ENCODE data around the gene HDAC4. TPM values are rescaled to one million over a fixed set of nuclear protein-coding genes. Genes with fewer than 3 reads are reported as not detected.

HDAC4 gene
- total RNA-seq, 1 experiment from 2014 or later = 21.8 TPM

DNA sequence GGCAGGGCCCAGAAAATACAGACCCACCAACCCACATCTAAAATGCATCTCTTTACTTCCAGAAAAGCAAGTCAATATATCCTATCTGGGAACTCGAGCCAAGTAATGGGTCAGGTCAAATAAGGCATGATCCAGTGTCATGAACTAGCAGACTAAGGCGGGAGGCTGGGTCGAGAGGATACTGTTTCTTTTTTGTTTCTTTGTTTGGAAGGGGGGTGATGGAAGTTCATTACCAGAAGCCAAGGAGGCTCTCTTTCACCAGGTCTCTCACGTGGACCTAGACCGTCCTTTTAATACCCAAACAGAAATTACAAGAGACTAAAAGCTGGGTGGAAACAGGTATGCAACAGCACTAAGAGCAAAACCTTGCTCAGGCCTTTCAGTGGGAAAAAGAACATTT lies 108.3 kb downstream of the HDAC4 start:
- CTCF ChIA-PET = no interaction called here
- intact Hi-C loops (cut with micrococcal nuclease) = no loop called here
- Mint-ChIP-seq H3K4me3 (ENCODE audit: unreplicated experiment) (no peak overlapping the region), H3K4me1 (ENCODE audit: insufficient read depth, unreplicated experiment) (peaks cover under 1% of the 10 kb centered on the region), H3K27ac (ENCODE audit: low read depth, unreplicated experiment) (no peak overlapping the region), H3K27me3 (ENCODE audit: insufficient read depth, unreplicated experiment) (no peaks in the 10 kb centered on the region), H3K9me3 (ENCODE audit: unreplicated experiment) (no peaks in the 10 kb centered on the region), H3K36me3 (ENCODE audit: insufficient read depth, unreplicated experiment) (no peaks in the 10 kb centered on the region)
- BruUV-seq (replicated peaks) = no TSS peak
- POLR2A ChIA-PET = interaction anchor here (1.3 kb wide), 1 partner anchor 12 kb away, joined by 3 read pairs; no protein-coding TSS in a partner anchor
- no peak for DNase-seq (ENCODE audit: unreplicated experiment)
- TF ChIP-seq, protein P1, sequence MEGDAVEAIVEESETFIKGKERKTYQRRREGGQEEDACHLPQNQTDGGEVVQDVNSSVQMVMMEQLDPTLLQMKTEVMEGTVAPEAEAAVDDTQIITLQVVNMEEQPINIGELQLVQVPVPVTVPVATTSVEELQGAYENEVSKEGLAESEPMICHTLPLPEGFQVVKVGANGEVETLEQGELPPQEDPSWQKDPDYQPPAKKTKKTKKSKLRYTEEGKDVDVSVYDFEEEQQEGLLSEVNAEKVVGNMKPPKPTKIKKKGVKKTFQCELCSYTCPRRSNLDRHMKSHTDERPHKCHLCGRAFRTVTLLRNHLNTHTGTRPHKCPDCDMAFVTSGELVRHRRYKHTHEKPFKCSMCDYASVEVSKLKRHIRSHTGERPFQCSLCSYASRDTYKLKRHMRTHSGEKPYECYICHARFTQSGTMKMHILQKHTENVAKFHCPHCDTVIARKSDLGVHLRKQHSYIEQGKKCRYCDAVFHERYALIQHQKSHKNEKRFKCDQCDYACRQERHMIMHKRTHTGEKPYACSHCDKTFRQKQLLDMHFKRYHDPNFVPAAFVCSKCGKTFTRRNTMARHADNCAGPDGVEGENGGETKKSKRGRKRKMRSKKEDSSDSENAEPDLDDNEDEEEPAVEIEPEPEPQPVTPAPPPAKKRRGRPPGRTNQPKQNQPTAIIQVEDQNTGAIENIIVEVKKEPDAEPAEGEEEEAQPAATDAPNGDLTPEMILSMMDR (IDR thresholded peaks at IDR 0.05; ENCODE audit: unreplicated experiment) = no peak

DNA sequence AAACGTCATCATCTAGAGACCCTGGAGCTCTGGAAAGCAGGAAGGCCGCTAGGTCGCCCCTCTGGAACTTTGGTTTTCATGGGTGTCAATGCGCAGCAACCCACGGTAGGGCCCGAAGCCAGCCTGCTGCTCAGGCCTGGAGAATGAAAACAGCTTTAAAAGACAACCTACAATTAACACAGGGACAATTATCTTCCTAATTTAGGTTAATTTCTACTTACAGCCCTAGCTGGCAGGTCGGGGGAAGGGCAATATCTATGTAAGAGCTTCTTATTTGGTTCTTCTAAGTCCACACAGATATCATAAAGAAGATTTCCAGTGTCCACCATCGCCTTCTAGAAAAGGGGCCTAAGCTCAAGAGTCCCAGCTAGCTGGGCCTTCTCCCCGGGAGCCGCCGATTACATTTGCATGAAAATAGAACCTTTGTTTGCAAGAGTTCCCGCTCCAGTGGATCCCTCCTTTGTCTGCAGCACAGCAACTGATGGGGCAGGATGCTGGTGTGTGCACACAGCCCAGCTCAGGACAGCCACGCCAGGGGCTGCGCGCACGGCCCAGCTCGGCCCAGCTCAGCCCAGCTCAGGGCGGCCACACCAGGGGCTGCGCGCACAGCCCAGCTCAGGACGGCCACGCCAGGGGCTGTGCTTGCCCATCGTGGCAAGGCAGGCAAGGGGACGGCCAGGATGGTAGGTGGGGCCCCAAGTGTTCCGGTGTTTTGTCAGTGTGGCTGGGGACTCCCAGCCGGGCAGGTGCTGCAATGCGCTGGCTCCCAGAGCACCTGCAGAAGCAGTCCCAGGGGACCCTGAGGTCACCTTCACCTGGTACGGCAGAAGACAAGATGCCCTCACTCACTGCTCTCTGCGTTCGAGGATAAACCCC lies 109.1 kb downstream of the HDAC4 start:
- intact Hi-C loops (cut with micrococcal nuclease) = no loop called here
- ChIA-PET CTCF (no interaction called here), POLR2A (interaction anchor here (0.6 kb wide), 1 partner anchor 1396 kb away, joined by 4 read pairs; no protein-coding TSS in a partner anchor)
- no peak for DNase-seq (ENCODE audit: unreplicated experiment)
- peaks cover 5% of the 10 kb centered on the region for H3K4me1 Mint-ChIP-seq (ENCODE audit: insufficient read depth, unreplicated experiment)
- no peak overlapping the region for H3K4me3 Mint-ChIP-seq (ENCODE audit: unreplicated experiment)
- H3K36me3 Mint-ChIP-seq (ENCODE audit: insufficient read depth, unreplicated experiment) = no peaks in the 10 kb centered on the region
- H3K27me3 Mint-ChIP-seq (ENCODE audit: insufficient read depth, unreplicated experiment) = no peaks in the 10 kb centered on the region
- TF ChIP-seq, protein P1 (IDR thresholded peaks at IDR 0.05; ENCODE audit: unreplicated experiment) = no peak
- BruUV-seq (replicated peaks) = no TSS peak
- H3K27ac Mint-ChIP-seq (ENCODE audit: low read depth, unreplicated experiment) = no peak overlapping the region
- no peaks in the 10 kb centered on the region for H3K9me3 Mint-ChIP-seq (ENCODE audit: unreplicated experiment)

DNA sequence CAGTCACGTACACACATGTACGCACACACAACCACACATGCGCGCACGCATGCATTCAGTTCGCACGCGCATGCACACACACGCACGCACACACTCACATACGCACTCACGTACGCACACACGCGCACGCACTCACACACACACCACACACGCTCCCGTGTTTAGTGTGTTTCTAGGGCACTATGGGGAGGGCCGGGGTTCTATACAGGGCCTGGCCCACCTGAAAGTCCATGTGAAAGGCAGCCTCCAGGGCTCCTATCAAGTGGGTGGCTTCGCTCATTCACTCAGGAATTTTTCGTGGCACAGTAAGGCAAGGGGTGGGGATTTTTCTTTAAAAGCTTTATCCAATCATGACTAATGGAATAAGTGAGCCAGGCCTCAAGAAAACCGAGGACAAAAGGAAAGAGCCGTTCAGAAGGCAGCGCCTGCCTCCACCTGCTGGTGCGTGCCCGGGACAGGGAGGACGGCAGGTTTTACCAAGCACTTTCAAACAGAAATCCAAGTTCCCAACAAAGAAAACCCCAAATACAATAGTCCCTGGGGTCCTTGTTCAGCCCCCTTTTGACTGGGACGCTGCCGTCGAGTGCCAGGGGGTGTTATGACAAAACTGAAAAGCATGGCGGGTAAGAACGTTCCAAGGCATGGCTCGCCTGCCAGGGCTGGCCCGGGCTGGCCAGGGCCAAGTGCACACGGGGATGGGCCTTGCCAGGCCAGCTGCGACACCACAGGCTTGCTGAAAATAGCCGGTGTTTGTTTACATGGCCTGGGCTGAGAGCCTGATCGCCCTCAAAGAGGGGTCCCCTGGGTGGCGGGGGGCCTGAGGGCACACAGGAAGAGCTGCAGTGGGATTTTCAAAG lies 110.0 kb downstream of the HDAC4 start:
- Mint-ChIP-seq H3K27ac (ENCODE audit: low read depth, unreplicated experiment) (no peak overlapping the region), H3K9me3 (ENCODE audit: unreplicated experiment) (no peaks in the 10 kb centered on the region), H3K4me1 (ENCODE audit: insufficient read depth, unreplicated experiment) (peaks cover 5% of the 10 kb centered on the region), H3K27me3 (ENCODE audit: insufficient read depth, unreplicated experiment) (no peaks in the 10 kb centered on the region), H3K36me3 (ENCODE audit: insufficient read depth, unreplicated experiment) (no peaks in the 10 kb centered on the region), H3K4me3 (ENCODE audit: unreplicated experiment) (no peak overlapping the region)
- no TSS peak for BruUV-seq (replicated peaks)
- TF ChIP-seq, protein P1 (IDR thresholded peaks at IDR 0.05; ENCODE audit: unreplicated experiment) = no peak
- intact Hi-C loops (cut with micrococcal nuclease) = no loop called here
- DNase-seq (ENCODE audit: unreplicated experiment) = no peak
- ChIA-PET CTCF (no interaction called here), POLR2A (no interaction called here)

DNA sequence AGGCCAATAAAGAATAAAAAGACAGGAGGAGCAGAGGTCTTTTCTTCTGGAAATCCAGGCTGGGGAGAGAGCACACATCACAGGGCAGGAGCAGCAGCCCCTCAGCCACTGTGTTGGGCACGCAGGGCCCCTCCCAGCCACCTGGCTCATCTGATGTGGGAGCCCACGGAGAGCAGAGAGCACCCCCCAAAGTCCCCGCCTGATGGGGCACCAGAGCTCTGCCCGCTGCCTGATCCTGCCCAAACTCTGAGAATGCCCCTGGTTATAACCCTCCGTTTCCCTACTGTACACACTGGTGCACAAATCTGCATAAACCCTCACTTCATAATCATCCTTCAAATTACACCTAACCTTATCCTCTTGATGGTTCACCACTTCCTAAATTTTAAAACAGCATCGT lies 111.3 kb downstream of the HDAC4 start:
- ChIA-PET CTCF (no interaction called here), POLR2A (no interaction called here)
- no peak for DNase-seq (ENCODE audit: unreplicated experiment)
- intact Hi-C loops (cut with micrococcal nuclease) = no loop called here
- Mint-ChIP-seq H3K27ac (ENCODE audit: low read depth, unreplicated experiment) (no peak overlapping the region), H3K27me3 (ENCODE audit: insufficient read depth, unreplicated experiment) (no peaks in the 10 kb centered on the region), H3K9me3 (ENCODE audit: unreplicated experiment) (no peaks in the 10 kb centered on the region), H3K4me1 (ENCODE audit: insufficient read depth, unreplicated experiment) (peaks cover 5% of the 10 kb centered on the region), H3K36me3 (ENCODE audit: insufficient read depth, unreplicated experiment) (no peaks in the 10 kb centered on the region), H3K4me3 (ENCODE audit: unreplicated experiment) (no peak overlapping the region)
- TF ChIP-seq, protein P1 (IDR thresholded peaks at IDR 0.05; ENCODE audit: unreplicated experiment) = no peak
- BruUV-seq (replicated peaks) = no TSS peak
